Karpas-422 (cell line): ENCODE measurements around the gene ACRBP. TPM values are rescaled to one million over a fixed set of nuclear protein-coding genes. Genes with fewer than 3 reads are reported as not detected.
A peak's percentile ranks its signal among the peaks of the same experiment; 100 is the strongest.

Experiments used
- DNase-seq: peaks from one replicate; pipeline ENCODE4 v3.0.0-alpha.2; 2015
- H2AFZ ChIP-seq: fragments of 200-600 bp; sonication (generic); 2 replicates; pipeline ENCODE4 v1.6.1; 2014; ENCODE audit warnings: antibody characterized with exemption, low read length, mixed read lengths
- H3K27ac ChIP-seq: fragments of 200-600 bp; sonication (generic); 2 replicates; pipeline ENCODE4 v1.5.1; 2014; ENCODE audit warnings: mild to moderate bottlenecking, low read length, moderate library complexity
- H3K27me3 ChIP-seq: fragments of 200-600 bp; sonication (generic); 2 replicates; pipeline ENCODE4 v1.6.1; 2014; ENCODE audit warnings: low read length, mixed read lengths
- H3K36me3 ChIP-seq: fragments of 200-600 bp; sonication (generic); 2 replicates; pipeline ENCODE4 v1.6.1; 2014; ENCODE audit warnings: low read length, mixed read lengths; ENCODE audit not compliant: insufficient read depth
- H3K4me1 ChIP-seq: fragments of 200-600 bp; sonication (generic); 2 replicates; pipeline ENCODE4 v1.6.1; 2014; ENCODE audit warnings: mild to moderate bottlenecking, low read length, mixed read lengths
- H3K4me2 ChIP-seq: fragments of 200-600 bp; sonication (generic); 2 replicates; pipeline ENCODE4 v1.6.1; 2014; ENCODE audit warnings: low read length, low read depth, mild to moderate bottlenecking; ENCODE audit not compliant: poor library complexity, severe bottlenecking
- H3K4me3 ChIP-seq: fragments of 200-600 bp; sonication (generic); 2 replicates; pipeline ENCODE4 v1.5.1; 2014; ENCODE audit warnings: mild to moderate bottlenecking, antibody characterized with exemption, low read length, mixed read lengths
- H3K79me2 ChIP-seq: fragments of 200-600 bp; sonication (generic); 2 replicates; pipeline ENCODE4 v1.6.1; 2014; ENCODE audit warnings: mild to moderate bottlenecking, low read length, mixed read lengths
- H3K9ac ChIP-seq: fragments of 200-600 bp; sonication (generic); 2 replicates; pipeline ENCODE4 v1.6.0; 2014; ENCODE audit warnings: low read length
- H3K9me2 ChIP-seq: fragments of 200-600 bp; sonication (generic), shearing (Covaris generic); replicated peaks from 2 replicates; pipeline ENCODE4 v1.6.0; 2014; ENCODE audit warnings: mild to moderate bottlenecking, low read length, moderate library complexity; ENCODE audit not compliant: insufficient read depth
- H3K9me3 ChIP-seq: fragments of 300-700, 200-600 bp; sonication (generic); 2 replicates; pipeline ENCODE4 v1.6.1; 2014; ENCODE audit warnings: low read length, mixed read lengths
- H4K20me1 ChIP-seq: fragments of 200-600 bp; sonication (generic); 2 replicates; pipeline ENCODE4 v1.6.1; 2014; ENCODE audit warnings: mild to moderate bottlenecking, antibody characterized with exemption, low read length, low read depth; ENCODE audit not compliant: insufficient read depth
- total RNA-seq: library from RNA; depleted of rRNA; stranded (reverse); fragments of >200 nt; shearing (Covaris generic); gene quantifications from 2 replicates; pipeline ENCODE4 v1.2.3, GENCODE V29; 2014; ENCODE audit warnings: low replicate concordance

The ACRBP gene
- total RNA-seq, 1 experiment from 2014 or later: 4.2 TPM

DNA sequence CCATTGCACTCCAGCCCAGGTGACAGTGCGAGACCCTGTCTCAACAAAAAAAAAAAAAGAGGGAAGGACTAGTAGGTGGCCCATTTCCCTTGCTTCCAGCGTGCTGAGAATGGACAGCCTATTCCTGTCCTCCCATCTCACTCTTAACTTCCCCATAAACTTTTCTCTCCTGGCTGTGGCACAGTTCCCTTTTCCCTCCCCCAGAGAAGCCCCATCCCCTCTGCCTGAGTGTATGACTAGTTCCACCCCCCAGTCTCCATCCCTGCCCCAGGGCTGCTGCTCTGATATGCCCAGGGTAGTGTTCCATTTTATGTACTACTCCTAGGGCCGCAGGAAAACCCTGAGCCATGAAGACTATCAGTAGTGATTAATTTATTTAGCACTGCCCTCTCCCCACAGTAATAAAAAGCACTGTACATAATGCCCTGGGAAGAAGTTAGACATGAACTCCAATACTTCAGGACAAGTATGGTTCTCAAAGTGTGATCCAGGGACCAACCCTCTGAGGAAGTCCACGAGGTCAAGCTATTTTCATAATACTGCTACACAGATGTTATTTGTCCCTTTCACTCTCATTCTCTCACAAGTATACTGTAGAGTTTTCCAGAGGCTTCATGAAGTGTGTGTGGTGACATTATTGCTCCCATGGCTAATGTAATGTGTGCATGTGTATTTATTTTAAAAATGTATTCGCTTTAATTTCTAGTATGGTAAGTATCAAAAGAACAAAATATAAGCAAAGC lies 28.6 kb downstream of the ACRBP start:
- no peaks in the 10 kb centered on the region for H3K36me3 ChIP-seq
- H2AFZ ChIP-seq: no peak overlapping the region
- H3K4me2 ChIP-seq: no peak overlapping the region
- no peaks in the 10 kb centered on the region for H3K79me2 ChIP-seq
- H3K9me2 ChIP-seq: no peaks in the 10 kb centered on the region
- DNase-seq: no peak
- no peak overlapping the region for H3K27ac ChIP-seq
- H3K4me1 ChIP-seq: peaks cover 6% of the 10 kb centered on the region
- no peaks in the 10 kb centered on the region for H4K20me1 ChIP-seq
- no peak overlapping the region for H3K9ac ChIP-seq
- H3K9me3 ChIP-seq: no peaks in the 10 kb centered on the region
- no peaks in the 10 kb centered on the region for H3K27me3 ChIP-seq
- H3K4me3 ChIP-seq: no peak overlapping the region

DNA sequence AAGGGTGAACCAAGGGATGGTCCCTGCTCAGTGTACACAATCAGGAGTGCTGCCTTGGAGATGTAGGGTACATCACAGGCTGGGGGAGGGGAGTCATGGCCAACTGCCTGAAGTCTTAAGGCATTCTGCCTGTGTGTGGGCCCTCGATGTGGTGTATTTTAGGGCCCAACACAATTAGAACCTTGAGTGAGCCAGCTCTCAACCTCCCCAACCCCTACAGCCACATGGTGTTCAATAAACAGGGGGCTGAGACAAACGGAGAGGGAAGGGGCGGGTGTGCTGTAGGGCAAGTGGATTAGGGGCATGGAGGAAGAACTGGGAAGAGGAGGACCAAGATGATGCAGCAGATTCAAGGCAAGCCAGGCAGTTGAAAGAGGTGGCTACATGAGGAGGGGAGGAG lies 31.4 kb downstream of the ACRBP start:
- no peak overlapping the region for H3K4me2 ChIP-seq
- no peaks in the 10 kb centered on the region for H4K20me1 ChIP-seq
- 0 out of 2 replicates have a peak overlapping the region, but pooled peaks have one; percentile 3 for H3K9ac ChIP-seq
- no peaks in the 10 kb centered on the region for H3K36me3 ChIP-seq
- peaks cover 33% of the 10 kb centered on the region for H3K4me1 ChIP-seq
- H2AFZ ChIP-seq: peak overlapping the region; percentile 54; the same call in 1 of the 2 replicates
- H3K27ac ChIP-seq: peak overlapping the region; percentile 64
- H3K79me2 ChIP-seq: no peaks in the 10 kb centered on the region
- no peaks in the 10 kb centered on the region for H3K9me3 ChIP-seq
- H3K27me3 ChIP-seq: no peaks in the 10 kb centered on the region
- no peak for DNase-seq
- H3K9me2 ChIP-seq: no peaks in the 10 kb centered on the region
- no peak overlapping the region for H3K4me3 ChIP-seq

DNA sequence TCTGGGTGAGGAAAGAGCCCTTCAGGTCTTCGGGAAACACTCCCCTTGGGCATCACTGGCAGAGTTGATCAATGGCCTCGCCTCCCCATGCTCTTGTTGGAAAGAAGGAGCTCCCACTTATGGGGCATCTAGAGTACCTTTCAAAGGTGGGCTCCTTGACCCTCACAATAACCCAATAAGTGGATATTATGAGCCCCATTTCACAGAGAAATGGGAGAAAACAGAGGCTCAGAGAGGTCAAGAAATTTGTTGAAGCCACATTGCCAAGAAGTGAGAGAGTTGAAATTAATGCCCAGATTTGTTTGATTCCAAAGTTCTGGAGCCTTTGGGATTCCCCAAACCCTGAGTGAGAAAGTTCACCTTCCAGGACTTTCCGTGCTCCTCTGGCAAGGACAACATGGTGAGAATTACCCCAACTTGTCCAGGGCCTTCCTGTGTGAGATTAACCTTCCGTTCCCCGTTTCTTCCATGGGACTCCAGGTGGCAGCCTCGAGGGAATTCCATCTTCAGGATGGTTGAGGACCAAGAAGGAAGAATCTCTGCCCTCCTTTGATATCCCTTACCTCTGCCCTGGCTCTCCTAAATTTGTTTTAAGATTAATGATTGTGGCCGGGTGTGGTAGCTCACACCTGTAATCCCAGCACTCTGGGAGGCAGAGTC lies 32.6 kb downstream of the ACRBP start:
- H3K36me3 ChIP-seq: no peaks in the 10 kb centered on the region
- no peak for DNase-seq
- H3K9me3 ChIP-seq: no peaks in the 10 kb centered on the region
- no peaks in the 10 kb centered on the region for H3K9me2 ChIP-seq
- H3K9ac ChIP-seq: 0 out of 2 replicates have a peak overlapping the region, but pooled peaks have one; percentile 46
- H3K79me2 ChIP-seq: no peaks in the 10 kb centered on the region
- H3K4me3 ChIP-seq: no peak overlapping the region
- H4K20me1 ChIP-seq: no peaks in the 10 kb centered on the region
- H2AFZ ChIP-seq: peak overlapping the region; percentile 77
- H3K27ac ChIP-seq: peak overlapping the region; percentile 73
- no peaks in the 10 kb centered on the region for H3K27me3 ChIP-seq
- peaks cover 35% of the 10 kb centered on the region for H3K4me1 ChIP-seq
- H3K4me2 ChIP-seq: no peak overlapping the region

DNA sequence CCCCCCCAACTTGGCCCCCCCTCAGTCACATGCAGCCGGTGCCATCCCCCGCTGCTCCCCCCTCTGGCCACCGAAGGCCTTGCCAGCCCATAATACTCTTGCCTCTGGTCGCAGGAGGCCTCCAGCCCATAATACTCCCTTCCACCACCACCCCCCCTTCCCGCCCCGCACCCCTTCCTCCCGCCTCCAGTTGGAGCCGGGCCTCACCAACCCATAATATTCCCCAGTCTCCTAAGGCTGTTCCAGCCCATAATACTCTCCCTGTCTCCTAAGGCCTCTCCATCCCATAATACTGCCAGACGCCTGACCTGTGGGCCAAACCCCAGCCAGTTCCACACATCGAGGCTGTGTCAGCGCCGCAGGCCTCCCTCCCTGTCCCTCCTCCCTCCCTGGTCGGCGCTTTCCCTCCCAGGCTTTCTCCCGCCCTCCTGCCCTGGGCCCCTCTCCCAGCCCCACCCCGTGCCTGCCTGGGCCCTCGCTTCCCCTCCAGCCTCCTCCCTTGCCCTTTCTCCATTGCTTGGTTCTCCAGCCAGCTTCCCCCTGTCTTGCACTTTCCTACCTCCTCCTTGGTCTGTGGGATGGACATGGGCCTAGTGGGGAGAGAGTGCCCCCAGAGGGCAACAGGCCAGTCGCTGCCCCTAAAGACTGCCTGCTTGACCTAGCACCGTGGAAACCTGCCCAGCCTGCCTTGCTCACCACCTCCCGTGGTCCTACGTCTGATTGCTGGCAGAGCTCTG lies 33.3 kb downstream of the ACRBP start:
- H3K27me3 ChIP-seq: no peaks in the 10 kb centered on the region
- H2AFZ ChIP-seq: peak overlapping the region; percentile 77
- H3K4me3 ChIP-seq: no peak overlapping the region
- peak overlapping the region; percentile 46 for H3K9ac ChIP-seq
- peak; percentile 78 for DNase-seq
- H4K20me1 ChIP-seq: no peaks in the 10 kb centered on the region
- H3K27ac ChIP-seq: peak overlapping the region; percentile 73
- H3K4me2 ChIP-seq: no peak overlapping the region
- H3K79me2 ChIP-seq: no peaks in the 10 kb centered on the region
- no peaks in the 10 kb centered on the region for H3K9me2 ChIP-seq
- H3K4me1 ChIP-seq: peaks cover 35% of the 10 kb centered on the region
- no peaks in the 10 kb centered on the region for H3K36me3 ChIP-seq
- H3K9me3 ChIP-seq: no peaks in the 10 kb centered on the region

DNA sequence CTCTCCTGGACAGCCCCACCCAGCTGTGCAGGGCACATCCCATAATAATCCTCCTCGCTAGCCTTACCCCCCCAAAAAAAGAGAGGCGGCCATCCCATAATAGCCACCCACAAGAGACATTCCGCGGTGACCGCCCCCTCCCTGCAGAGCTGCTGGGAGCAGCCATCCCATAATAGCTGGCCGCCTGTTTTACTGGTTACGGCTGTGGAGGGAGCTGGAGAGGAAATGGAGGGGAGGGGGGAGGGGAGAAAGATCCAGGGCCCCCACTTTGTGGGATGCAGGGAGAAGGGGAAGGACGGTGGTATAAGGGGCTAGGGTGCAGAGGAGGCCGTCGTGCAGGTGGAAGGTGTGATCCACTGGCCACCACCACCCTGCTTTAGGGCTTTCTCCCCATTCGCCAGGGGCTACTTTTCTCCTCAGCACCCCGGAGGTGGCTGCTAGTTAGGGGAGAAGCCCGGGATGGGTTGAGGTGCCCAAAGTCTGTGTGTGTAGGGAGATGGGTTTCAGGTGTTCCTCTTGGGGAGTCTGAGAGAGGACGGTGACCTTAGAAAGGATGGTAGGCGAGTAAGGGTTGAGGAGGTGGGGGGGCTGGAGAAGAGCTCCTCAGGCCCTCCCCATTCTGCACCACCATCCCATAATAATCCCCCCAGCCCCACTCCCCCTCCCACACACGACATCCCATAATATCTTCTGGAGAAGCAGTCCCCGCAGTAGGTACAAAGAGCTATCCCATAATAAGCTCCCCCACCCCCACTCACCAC lies 34.0 kb downstream of the ACRBP start:
- Histone ChIP-seq H3K4me1 (peaks cover 37% of the 10 kb centered on the region), H3K79me2 (no peaks in the 10 kb centered on the region), H4K20me1 (no peaks in the 10 kb centered on the region), H3K4me3 (peak overlapping the region; percentile 36; the same call in 1 of the 2 replicates), H3K27ac (peak overlapping the region; percentile 87), H3K36me3 (no peaks in the 10 kb centered on the region), H2AFZ (peak overlapping the region; percentile 52; the same call in 1 of the 2 replicates), H3K4me2 (peak overlapping the region; percentile 63), H3K9me2 (no peaks in the 10 kb centered on the region), H3K9ac (peak overlapping the region; percentile 62), H3K27me3 (no peaks in the 10 kb centered on the region), H3K9me3 (no peaks in the 10 kb centered on the region)
- DNase-seq: peak; percentile 59

DNA sequence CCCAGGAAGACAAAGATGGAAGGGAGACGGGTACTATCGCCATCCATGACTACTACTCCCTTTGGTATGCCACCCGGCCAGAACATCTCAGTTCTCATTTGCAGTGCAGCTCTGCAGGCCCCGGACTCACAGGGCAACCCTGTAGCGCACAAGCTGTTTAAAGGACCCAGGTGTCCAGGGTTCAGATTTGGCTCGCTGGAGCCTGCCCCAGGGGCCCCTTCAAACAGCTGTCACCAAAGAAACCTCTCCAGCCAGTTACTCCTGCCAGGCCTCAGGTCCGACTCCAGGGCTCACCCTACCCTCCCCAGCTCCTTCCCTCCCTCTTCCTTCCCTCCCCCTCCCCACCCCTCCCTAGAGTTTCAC lies 34.6 kb downstream of the ACRBP start:
- no peaks in the 10 kb centered on the region for H3K36me3 ChIP-seq
- no peaks in the 10 kb centered on the region for H3K9me2 ChIP-seq
- 0 out of 2 replicates have a peak overlapping the region, but pooled peaks have one; percentile 59 for H2AFZ ChIP-seq
- H3K79me2 ChIP-seq: no peaks in the 10 kb centered on the region
- H3K4me1 ChIP-seq: peaks cover 43% of the 10 kb centered on the region
- no peaks in the 10 kb centered on the region for H4K20me1 ChIP-seq
- DNase-seq: peak; percentile 55
- no peaks in the 10 kb centered on the region for H3K9me3 ChIP-seq
- no peaks in the 10 kb centered on the region for H3K27me3 ChIP-seq
- peak overlapping the region; percentile 62 for H3K9ac ChIP-seq
- peak overlapping the region; percentile 87 for H3K27ac ChIP-seq
- peak overlapping the region; percentile 63 for H3K4me2 ChIP-seq
- H3K4me3 ChIP-seq: peak overlapping the region; percentile 36; the same call in 1 of the 2 replicates

DNA sequence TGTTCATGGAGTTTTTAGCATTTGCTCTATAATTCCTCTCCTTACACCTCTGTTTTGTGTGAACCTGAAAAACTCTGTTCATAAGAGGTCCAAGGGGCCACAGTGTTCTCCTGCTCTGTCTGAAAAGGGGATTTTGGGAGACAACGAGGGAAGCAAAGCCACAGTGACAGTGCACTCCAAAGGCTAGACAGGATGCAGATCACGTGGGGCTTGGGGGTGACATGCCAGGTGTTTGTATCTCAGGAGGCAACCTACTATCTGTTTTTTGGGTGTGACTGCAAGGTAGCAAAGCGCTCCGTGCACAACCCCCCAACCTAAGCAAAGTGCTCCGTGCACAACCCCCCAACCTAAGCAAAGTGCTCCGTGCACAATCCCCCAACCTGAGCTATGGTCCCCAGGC lies 35.0 kb downstream of the ACRBP start:
- Histone ChIP-seq H3K4me2 (peak overlapping the region; percentile 63), H3K27me3 (no peaks in the 10 kb centered on the region), H3K9me3 (no peaks in the 10 kb centered on the region), H3K4me3 (peak overlapping the region; percentile 36; the same call in 1 of the 2 replicates), H3K27ac (peak overlapping the region; percentile 87), H3K9ac (peak overlapping the region; percentile 62), H4K20me1 (no peaks in the 10 kb centered on the region), H3K36me3 (no peaks in the 10 kb centered on the region), H3K79me2 (no peaks in the 10 kb centered on the region), H3K4me1 (peaks cover 44% of the 10 kb centered on the region), H3K9me2 (no peaks in the 10 kb centered on the region), H2AFZ (peak overlapping the region; percentile 59; the same call in 1 of the 2 replicates)
- no peak for DNase-seq
